CD4-positive, alpha-beta T cell treated with Interleukin-4 for 1 hour (primary cell): Measurements from ENCODE around the gene RUNX2.
A peak's percentile ranks its signal among the peaks of the same experiment; 100 is the strongest.
"Not testable (repeated sequence)": the region's sequence is repeated elsewhere in the genome, so short reads cannot be mapped to it uniquely, and the experiment has no call there.

ENCODE experiments used
- DNase-seq, 2 donors: peaks; one replicate each; pipeline ENCODE4 v3.0.0-alpha.2; 2020 to 2022

RUNX2 gene

GRCh38 chr6:45531999-45532595, 204.0 kb downstream of the RUNX2 start:
- DNase-seq = no peak

DNA sequence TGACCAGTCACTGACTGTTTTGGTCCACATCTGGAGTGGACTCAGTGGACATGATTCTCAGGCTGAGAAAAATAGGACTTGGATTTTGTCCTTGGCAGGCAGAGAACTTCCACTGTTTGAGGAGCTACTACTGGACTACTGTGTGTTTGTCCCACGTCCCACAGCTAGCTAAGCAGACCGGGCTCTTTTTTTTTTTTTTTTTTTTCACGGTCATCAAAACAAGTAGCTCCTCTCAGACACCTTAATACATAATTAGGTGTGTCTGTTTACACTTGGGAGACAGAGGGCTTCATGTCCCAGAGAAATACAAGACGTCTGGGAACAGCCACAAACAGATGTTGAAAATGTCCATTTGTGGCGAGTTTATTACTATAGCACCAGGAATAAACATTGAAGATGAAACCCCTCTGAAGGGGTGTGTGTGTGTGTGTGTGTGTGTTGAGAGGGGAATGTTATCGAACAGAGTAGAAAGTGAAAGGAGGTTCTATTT, 204.6 kb downstream of the RUNX2 start:
- no peak for DNase-seq

DNA sequence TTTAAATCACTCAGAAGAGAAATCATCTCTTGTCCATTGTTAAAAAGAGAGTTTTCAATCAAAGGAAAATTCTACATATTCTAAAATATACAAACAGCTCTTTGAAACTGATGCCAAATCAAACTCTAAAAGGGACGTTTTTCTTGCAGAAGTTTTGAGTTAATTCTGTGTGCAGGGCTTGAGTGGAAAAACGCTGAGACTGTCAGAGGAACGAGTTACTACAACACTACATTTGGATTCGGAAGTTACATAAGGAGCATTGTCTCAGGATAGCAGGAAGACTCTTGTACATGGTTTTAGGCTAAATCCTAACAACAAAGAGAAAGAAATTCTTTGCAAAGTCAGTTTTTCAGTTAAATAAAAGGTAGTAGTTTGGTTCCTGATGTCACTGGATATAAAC, 205.3 kb downstream of the RUNX2 start:
- no peak for DNase-seq

GRCh38 chr6:45535933-45536332, 207.8 kb downstream of the RUNX2 start:
- no peak for DNase-seq

- no peak for DNase-seq
Measured at GRCh38 chr6:45537539-45537938, 209.4 kb downstream of the RUNX2 start.

GRCh38 chr6:45538641-45539547, 210.8 kb downstream of the RUNX2 start:
- DNase-seq = no peak

DNA sequence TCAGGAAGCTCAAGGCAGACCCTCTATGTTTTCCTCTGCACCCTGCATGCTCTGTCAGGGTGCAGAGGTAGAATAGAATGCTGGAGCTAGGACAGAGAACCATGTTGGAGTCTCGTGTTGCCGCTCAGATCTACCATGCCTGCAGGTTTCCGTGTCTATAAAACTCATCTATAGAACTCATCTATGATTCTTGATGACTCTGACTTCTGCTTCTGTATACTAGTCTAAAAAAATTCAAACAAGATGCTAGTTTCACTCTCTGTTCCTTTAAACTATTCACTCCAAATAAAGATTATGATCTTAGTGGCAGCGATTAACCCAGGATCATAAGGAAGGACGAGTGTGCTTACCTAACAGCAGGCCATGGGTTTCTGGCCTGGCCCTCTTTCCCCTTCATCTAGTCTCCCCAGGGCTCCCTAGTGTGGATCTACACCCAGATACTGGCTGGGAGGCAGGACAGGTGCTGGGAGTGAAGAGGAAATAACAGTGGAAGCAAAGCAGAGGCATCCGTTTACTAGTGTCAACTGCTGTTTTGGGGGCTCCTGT, 212.3 kb downstream of the RUNX2 start:
- no peak for DNase-seq

DNA sequence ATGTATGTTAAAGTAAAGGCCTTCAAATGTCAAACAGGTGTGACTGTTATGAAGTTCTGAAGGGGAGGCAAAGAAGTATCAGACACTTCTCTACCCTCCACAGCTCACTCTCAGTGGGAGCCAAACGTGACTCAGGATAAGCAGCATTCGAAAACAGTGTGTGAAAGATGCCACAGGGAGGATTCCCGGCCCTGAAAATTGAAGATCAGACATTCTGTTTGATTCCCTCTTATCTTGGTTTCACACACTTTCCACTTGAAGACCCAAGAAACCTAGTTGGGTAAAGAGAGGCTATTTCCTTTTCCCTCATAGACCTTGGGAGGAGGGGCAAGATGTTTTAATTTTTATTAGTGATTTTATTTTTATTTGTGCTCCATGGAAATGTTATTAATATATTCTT, 213.8 kb downstream of the RUNX2 start:
- no peak for DNase-seq

- no peak for DNase-seq
Measured at GRCh38 chr6:45543298-45544235, 215.4 kb downstream of the RUNX2 start.

- DNase-seq = no peak
Measured at GRCh38 chr6:45545416-45545815, 217.3 kb downstream of the RUNX2 start.

GRCh38 chr6:45548657-45549515, 220.8 kb downstream of the RUNX2 start:
- peak in 1 of 2 donors; percentile 33 for DNase-seq

GRCh38 chr6:45552536-45552935, 224.4 kb downstream of the RUNX2 start:
- no peak for DNase-seq

GRCh38 chr6:45553730-45554344, 225.7 kb downstream of the RUNX2 start:
- no peak for DNase-seq

DNA sequence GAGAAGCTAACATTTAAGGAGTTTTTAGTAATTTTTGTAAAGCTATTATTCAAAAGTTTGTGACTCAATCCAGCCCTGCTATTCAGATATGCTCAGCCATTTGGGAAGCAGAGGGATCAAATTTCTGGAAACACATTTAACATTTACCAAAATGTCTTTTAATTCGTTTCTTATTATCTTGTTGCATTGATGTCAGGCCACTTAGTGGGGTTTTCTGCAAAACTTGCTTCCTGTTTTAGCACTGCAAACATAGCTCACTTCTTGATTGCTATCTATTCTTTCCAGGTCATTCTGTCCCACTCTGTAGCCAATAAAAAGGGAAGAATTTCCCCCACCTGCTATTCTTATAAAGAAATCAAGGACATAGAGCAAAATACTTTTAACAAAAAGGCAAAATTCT, 226.5 kb downstream of the RUNX2 start:
- no peak for DNase-seq

DNA sequence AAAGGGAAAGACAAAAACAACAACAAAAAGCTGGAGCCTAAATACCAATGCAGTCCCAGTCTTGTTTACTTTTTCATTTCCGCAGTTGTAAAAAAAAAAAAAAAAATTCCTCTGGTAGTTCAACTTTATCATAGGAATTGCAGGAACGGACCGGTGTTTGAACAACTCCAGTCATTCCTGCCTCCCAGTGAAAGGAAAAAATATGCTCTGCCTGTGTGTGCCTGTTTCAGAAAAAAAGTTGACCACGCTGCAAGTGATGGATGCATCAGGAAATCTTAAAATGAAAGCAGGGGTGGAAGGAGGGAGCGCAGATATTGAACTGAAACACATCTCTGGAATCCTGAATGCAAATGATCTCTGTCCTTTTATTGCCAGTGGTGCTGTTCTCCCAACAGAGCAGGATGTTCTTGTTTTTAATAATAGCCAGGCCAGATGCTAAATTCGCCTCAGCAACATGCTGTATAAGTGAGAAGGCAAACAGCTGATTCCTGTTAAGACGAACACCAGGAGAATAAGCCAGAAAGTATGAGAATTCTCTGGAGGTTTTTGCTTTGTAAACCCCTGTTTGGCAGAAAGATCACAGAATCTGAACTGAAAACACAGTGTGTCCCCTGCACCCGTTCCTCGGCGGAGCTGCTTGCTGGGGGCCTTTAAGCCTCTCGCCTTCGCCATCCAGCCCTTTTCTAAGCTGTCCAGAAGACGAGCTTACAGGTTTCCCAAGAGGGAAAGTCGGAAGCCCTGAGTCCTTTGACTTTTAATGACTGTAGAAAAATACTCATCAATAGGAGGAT, 228.0 kb downstream of the RUNX2 start:
- DNase-seq = no peak

DNA sequence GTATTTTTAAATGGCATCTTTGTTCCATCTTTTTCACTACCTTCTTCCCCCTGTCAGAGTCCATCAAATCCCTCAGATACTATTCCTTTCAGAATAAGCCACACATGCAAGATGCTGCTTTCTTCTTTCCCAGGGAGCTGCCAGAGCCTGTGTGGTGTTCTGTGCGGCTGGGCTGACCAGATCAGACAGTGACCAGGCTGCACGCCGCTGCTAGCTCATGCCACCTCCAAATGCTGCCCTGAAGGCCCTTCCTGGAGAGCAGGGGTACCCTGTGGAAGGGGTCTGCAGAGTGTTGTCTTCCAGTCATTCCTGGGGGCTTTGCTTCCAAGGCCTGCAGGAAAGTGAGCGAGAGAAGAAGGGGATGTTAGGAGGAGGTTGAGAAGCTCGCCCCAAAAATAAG, 228.7 kb downstream of the RUNX2 start:
- DNase-seq = no peak

DNA sequence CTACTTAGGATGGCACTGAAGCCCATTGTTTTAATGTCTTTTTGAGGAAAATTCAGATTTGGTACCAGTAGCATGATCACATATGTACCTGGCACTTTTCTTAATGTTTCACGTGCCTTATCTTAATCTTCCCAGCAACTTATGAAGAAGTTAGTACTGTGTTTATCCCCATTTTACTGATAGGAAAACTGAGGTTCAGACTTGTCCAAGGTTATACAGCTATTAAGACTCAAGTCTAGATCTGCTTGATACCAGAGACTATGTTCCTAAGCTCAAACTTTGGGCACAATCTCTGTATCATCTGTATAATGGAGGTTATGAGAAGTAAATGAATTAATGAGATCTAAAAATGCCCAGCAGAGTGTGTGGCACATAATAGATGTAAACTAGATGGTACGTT, 229.3 kb downstream of the RUNX2 start:
- no peak for DNase-seq

- DNase-seq = no peak
Measured at GRCh38 chr6:45558858-45559257, 230.7 kb downstream of the RUNX2 start.

GRCh38 chr6:45560321-45560820, 232.2 kb downstream of the RUNX2 start:
- not testable (repeated sequence) for DNase-seq

- DNase-seq = no peak
Measured at GRCh38 chr6:45562171-45562570, 234.0 kb downstream of the RUNX2 start.
